Nephron (organoid): ENCODE data around the gene SETBP1.
A peak's percentile ranks its signal among the peaks of the same experiment; 100 is the strongest.

Experiments
- H3K27ac Mint-ChIP-seq, 3 experiments: 2 replicates each; pipeline ENCODE4 v1.8.0; 2020; ENCODE audit warnings: mixed read lengths in 3 of 3, mild to moderate bottlenecking in 2 of 3, moderate library complexity in 1 of 3
- H3K27me3 Mint-ChIP-seq: 2 replicates; pipeline ENCODE4 v1.8.0; 2021; ENCODE audit warnings: low read depth, mild to moderate bottlenecking, moderate library complexity, mixed read lengths
- H3K36me3 Mint-ChIP-seq: 2 replicates; pipeline ENCODE4 v1.8.0; 2020; ENCODE audit warnings: low read depth, mixed read lengths
- H3K4me1 Mint-ChIP-seq: 2 replicates; pipeline ENCODE4 v1.8.0; 2020; ENCODE audit warnings: mixed read lengths
- H3K4me3 Mint-ChIP-seq, 3 experiments: 2 replicates each; pipeline ENCODE4 v1.8.0; 2020; ENCODE audit warnings: mild to moderate bottlenecking in 3 of 3, mixed read lengths in 3 of 3, moderate library complexity in 2 of 3
- H3K9me3 Mint-ChIP-seq: 2 replicates; pipeline ENCODE4 v1.8.0; 2020; ENCODE audit warnings: mixed read lengths
- TF ChIP-seq, protein P1 (sequence below), 3 experiments: fragments of 200-600 bp; sonication (generic); IDR thresholded peaks; one replicate each; pipeline ENCODE4 v1.5.0; 2021; ENCODE audit warnings: antibody characterized with exemption in 3 of 3; ENCODE audit not compliant: unreplicated experiment in 3 of 3

SETBP1 gene

DNA sequence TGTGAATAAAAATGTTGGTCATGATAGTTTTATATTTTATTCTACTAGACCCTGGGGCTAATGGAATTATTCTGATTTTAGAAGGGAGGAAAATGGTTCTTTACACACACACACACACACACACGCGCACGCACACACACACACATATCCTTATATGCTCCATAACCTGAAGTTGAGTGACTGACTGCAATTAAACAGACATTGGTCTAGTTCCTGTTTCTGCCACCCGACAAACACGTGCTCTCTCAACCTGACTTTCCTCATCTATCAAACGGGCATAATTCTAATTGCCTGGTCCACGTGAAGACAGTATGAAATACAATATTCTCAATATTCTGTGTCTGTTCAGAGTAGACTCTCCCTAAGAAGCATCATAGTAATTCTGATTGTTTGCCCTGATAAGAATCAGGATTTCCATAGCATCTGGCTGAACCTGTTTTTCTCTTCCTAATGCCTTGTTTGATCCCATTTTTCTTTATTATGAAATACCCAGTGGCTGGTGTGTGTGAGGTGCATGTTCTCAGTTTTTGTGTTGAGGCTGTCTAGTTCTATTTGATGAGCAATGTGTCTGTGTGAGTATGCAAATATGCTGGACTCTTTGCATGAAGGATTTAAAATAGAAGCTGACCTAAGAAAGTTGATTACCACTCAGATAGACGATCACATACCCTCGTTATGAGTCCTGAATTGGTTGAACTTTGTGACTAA, 51.0 kb downstream of the SETBP1 start:
- Mint-ChIP-seq H3K27ac (peak overlapping the region; percentile 49 to 81 (median 75)), H3K4me1 (peaks cover 61% of the 10 kb centered on the region), H3K9me3 (no peaks in the 10 kb centered on the region), H3K36me3 (peaks cover 38% of the 10 kb centered on the region), H3K27me3 (no peaks in the 10 kb centered on the region), H3K4me3 (no peak overlapping the region)
- TF ChIP-seq, protein P1, sequence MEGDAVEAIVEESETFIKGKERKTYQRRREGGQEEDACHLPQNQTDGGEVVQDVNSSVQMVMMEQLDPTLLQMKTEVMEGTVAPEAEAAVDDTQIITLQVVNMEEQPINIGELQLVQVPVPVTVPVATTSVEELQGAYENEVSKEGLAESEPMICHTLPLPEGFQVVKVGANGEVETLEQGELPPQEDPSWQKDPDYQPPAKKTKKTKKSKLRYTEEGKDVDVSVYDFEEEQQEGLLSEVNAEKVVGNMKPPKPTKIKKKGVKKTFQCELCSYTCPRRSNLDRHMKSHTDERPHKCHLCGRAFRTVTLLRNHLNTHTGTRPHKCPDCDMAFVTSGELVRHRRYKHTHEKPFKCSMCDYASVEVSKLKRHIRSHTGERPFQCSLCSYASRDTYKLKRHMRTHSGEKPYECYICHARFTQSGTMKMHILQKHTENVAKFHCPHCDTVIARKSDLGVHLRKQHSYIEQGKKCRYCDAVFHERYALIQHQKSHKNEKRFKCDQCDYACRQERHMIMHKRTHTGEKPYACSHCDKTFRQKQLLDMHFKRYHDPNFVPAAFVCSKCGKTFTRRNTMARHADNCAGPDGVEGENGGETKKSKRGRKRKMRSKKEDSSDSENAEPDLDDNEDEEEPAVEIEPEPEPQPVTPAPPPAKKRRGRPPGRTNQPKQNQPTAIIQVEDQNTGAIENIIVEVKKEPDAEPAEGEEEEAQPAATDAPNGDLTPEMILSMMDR (IDR thresholded peaks at IDR 0.05; ENCODE audit: unreplicated experiment in 3 of 3): no peak

DNA sequence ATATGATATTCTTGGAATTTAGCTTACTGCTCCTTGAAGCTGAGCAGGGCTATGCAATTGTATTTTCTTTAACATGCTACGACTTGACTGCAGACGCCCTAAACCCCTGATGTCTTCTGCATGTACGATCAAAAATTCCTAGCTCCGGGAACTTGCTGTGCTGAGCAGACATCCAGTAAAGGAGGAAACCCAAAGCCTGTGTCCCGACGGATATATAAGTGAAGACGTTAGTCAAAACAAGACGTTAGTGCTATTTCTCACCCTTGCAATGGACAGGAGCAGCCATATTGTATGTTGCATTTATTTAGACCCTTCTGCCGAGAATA, 51.5 kb downstream of the SETBP1 start:
- Mint-ChIP-seq H3K27me3 (no peaks in the 10 kb centered on the region), H3K4me1 (peaks cover 61% of the 10 kb centered on the region), H3K9me3 (no peaks in the 10 kb centered on the region), H3K4me3 (no peak overlapping the region), H3K36me3 (peaks cover 41% of the 10 kb centered on the region), H3K27ac (peak overlapping the region; percentile 49 to 81 (median 75))
- TF ChIP-seq, protein P1 (IDR thresholded peaks at IDR 0.05; ENCODE audit: unreplicated experiment in 3 of 3): no peak

GRCh38 chr18:44732599-44732998, 51.9 kb downstream of the SETBP1 start:
- H3K27ac Mint-ChIP-seq: peak overlapping the region; percentile 75 to 81 (median 78)
- TF ChIP-seq, protein P1 (IDR thresholded peaks at IDR 0.05; ENCODE audit: unreplicated experiment in 3 of 3): no peak
- H3K36me3 Mint-ChIP-seq: peaks cover 42% of the 10 kb centered on the region
- no peaks in the 10 kb centered on the region for H3K9me3 Mint-ChIP-seq
- H3K27me3 Mint-ChIP-seq: no peaks in the 10 kb centered on the region
- no peak overlapping the region for H3K4me3 Mint-ChIP-seq
- peaks cover 61% of the 10 kb centered on the region for H3K4me1 Mint-ChIP-seq

- Mint-ChIP-seq H3K4me3 (no peak overlapping the region), H3K27me3 (no peaks in the 10 kb centered on the region), H3K4me1 (peaks cover 61% of the 10 kb centered on the region), H3K36me3 (peaks cover 48% of the 10 kb centered on the region), H3K27ac (peak overlapping the region; percentile 64 to 78 (median 75)), H3K9me3 (no peaks in the 10 kb centered on the region)
- TF ChIP-seq, protein P1 (IDR thresholded peaks at IDR 0.05; ENCODE audit: unreplicated experiment in 3 of 3): no peak
These were observed 52.5 kb downstream of the SETBP1 start for GRCh38 chr18:44733069-44733753.

GRCh38 chr18:44733754-44734465, 53.2 kb downstream of the SETBP1 start:
- peak overlapping the region; percentile 22 to 75 (median 39) for H3K27ac Mint-ChIP-seq
- no peak overlapping the region for H3K4me3 Mint-ChIP-seq
- TF ChIP-seq, protein P1 (IDR thresholded peaks at IDR 0.05; ENCODE audit: unreplicated experiment in 3 of 3): no peak
- H3K27me3 Mint-ChIP-seq: no peaks in the 10 kb centered on the region
- peaks cover 46% of the 10 kb centered on the region for H3K36me3 Mint-ChIP-seq
- H3K4me1 Mint-ChIP-seq: peaks cover 55% of the 10 kb centered on the region
- H3K9me3 Mint-ChIP-seq: no peaks in the 10 kb centered on the region
